Measurements from ENCODE around the gene STPG3. TPM values are rescaled to one million over a fixed set of nuclear protein-coding genes. Genes with fewer than 3 reads are reported as not detected.

Gene STPG3
- total and polyA plus RNA-seq, 2 of the 13 experiments (the other 11 are each of a cell fraction or from before 2014, with no cell fraction given): not detected

DNA sequence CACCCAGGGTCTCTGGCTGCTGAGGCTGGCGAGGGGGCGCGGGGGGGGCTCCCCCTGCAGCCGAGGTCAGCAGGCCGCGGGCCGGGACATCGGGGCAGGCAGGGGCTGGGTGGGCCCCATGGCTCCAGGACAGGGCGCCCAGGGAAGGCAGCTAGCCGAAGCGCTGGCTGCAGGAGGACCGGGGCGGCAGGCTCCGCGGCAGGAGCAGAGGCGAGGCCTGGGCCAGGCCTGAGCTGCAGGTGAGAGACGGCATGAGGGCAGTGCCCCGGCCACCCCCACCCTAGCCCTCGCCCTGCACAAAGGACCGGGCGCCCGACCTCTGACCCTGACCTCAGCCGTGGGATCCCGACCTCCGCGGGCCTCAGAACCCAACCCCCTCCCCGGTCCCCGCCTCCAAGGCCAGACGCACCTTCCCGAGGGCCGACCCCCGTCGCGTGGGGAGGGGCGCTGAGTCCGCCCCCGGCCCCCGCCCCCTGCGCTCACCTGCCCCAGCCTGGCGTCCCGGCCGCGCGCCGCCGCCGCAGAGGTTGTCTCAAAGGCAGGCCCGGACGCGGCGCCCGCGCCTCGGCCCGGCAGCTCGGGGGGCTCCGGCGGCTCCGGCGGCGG, 29.5 kb upstream of the STPG3 start (continued):
- TF ChIP-seq ZFP37 (CRISPR knock-in tag; IDR thresholded peaks at IDR 0.05; ENCODE audit: borderline replicate concordance) (no peak), MXD4 (CRISPR knock-in tag; IDR thresholded peaks at IDR 0.05) (peak; percentile 25; the same call in 1 of the 2 replicates), FIP1L1 (IDR thresholded peaks at IDR 0.05; ENCODE audit: borderline replicate concordance, insufficient read depth, low read depth, low read length) (no peak), RBM39 (IDR thresholded peaks at IDR 0.05; ENCODE audit: low read depth, low read length, poor library complexity, severe bottlenecking) (no peak), ZNF772 (CRISPR knock-in tag; IDR thresholded peaks at IDR 0.05) (no peak), ZNF225 (CRISPR knock-in tag; IDR thresholded peaks at IDR 0.05) (no peak), CBX5 (CRISPR knock-in tag; IDR thresholded peaks at IDR 0.05; ENCODE audit: borderline replicate concordance) (no peak), PHF20 (CRISPR knock-in tag; IDR thresholded peaks at IDR 0.05) (no peak), ZNF775 (CRISPR knock-in tag; IDR thresholded peaks at IDR 0.05; ENCODE audit: borderline replicate concordance) (no peak), SMYD3 (CRISPR knock-in tag; IDR thresholded peaks at IDR 0.05) (no peak)
- TF ChIP-seq, protein P1, sequence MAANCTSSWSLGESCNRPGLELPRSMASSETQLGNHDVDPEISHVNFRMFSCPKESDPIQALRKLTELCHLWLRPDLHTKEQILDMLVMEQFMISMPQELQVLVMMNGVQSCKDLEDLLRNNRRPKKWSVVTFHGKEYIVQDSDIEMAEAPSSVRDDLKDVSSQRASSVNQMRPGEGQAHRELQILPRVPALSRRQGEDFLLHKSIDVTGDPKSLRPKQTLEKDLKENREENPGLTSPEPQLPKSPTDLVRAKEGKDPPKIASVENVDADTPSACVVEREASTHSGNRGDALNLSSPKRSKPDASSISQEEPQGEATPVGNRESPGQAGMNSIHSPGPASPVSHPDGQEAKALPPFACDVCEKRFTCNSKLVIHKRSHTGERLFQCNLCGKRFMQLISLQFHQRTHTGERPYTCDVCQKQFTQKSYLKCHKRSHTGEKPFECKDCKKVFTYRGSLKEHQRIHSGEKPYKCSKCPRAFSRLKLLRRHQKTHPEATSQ (CRISPR knock-in tag; IDR thresholded peaks at IDR 0.05; ENCODE audit: borderline replicate concordance): no peak
- TF ChIP-seq, protein P2, sequence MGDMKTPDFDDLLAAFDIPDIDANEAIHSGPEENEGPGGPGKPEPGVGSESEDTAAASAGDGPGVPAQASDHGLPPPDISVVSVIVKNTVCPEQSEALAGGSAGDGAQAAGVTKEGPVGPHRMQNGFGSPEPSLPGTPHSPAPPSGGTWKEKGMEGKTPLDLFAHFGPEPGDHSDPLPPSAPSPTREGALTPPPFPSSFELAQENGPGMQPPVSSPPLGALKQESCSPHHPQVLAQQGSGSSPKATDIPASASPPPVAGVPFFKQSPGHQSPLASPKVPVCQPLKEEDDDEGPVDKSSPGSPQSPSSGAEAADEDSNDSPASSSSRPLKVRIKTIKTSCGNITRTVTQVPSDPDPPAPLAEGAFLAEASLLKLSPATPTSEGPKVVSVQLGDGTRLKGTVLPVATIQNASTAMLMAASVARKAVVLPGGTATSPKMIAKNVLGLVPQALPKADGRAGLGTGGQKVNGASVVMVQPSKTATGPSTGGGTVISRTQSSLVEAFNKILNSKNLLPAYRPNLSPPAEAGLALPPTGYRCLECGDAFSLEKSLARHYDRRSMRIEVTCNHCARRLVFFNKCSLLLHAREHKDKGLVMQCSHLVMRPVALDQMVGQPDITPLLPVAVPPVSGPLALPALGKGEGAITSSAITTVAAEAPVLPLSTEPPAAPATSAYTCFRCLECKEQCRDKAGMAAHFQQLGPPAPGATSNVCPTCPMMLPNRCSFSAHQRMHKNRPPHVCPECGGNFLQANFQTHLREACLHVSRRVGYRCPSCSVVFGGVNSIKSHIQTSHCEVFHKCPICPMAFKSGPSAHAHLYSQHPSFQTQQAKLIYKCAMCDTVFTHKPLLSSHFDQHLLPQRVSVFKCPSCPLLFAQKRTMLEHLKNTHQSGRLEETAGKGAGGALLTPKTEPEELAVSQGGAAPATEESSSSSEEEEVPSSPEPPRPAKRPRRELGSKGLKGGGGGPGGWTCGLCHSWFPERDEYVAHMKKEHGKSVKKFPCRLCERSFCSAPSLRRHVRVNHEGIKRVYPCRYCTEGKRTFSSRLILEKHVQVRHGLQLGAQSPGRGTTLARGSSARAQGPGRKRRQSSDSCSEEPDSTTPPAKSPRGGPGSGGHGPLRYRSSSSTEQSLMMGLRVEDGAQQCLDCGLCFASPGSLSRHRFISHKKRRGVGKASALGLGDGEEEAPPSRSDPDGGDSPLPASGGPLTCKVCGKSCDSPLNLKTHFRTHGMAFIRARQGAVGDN (CRISPR knock-in tag; IDR thresholded peaks at IDR 0.05): peak; percentile 77
- TF ChIP-seq, protein P3, sequence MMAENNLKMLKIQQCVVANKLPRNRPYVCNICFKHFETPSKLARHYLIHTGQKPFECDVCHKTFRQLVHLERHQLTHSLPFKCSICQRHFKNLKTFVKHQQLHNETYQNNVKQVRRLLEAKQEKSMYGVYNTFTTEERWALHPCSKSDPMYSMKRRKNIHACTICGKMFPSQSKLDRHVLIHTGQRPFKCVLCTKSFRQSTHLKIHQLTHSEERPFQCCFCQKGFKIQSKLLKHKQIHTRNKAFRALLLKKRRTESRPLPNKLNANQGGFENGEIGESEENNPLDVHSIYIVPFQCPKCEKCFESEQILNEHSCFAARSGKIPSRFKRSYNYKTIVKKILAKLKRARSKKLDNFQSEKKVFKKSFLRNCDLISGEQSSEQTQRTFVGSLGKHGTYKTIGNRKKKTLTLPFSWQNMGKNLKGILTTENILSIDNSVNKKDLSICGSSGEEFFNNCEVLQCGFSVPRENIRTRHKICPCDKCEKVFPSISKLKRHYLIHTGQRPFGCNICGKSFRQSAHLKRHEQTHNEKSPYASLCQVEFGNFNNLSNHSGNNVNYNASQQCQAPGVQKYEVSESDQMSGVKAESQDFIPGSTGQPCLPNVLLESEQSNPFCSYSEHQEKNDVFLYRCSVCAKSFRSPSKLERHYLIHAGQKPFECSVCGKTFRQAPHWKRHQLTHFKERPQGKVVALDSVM (CRISPR knock-in tag; IDR thresholded peaks at IDR 0.05): 0 out of 2 replicates have a peak, but pooled peaks have one; percentile 14
- TF ChIP-seq, protein P4, sequence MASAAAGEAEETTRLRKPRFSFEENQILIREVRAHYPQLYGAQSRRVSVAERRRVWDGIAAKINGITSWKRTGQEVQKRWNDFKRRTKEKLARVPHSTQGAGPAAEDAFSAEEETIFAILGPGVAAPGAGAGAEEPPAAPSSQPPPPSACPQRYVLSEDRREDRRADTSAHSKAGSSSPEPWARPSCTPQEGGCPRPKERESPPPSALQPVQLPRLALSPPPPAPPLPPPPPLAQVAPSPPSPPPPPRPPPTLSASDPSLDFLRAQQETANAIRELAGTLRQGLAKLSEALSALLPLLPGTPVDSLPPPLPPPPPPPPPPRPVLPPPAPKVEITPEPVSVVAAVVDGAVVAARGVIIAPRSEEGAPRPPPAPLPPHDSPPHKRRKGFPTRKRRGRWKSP (CRISPR knock-in tag; IDR thresholded peaks at IDR 0.05): no peak
- TF ChIP-seq, protein P5, sequence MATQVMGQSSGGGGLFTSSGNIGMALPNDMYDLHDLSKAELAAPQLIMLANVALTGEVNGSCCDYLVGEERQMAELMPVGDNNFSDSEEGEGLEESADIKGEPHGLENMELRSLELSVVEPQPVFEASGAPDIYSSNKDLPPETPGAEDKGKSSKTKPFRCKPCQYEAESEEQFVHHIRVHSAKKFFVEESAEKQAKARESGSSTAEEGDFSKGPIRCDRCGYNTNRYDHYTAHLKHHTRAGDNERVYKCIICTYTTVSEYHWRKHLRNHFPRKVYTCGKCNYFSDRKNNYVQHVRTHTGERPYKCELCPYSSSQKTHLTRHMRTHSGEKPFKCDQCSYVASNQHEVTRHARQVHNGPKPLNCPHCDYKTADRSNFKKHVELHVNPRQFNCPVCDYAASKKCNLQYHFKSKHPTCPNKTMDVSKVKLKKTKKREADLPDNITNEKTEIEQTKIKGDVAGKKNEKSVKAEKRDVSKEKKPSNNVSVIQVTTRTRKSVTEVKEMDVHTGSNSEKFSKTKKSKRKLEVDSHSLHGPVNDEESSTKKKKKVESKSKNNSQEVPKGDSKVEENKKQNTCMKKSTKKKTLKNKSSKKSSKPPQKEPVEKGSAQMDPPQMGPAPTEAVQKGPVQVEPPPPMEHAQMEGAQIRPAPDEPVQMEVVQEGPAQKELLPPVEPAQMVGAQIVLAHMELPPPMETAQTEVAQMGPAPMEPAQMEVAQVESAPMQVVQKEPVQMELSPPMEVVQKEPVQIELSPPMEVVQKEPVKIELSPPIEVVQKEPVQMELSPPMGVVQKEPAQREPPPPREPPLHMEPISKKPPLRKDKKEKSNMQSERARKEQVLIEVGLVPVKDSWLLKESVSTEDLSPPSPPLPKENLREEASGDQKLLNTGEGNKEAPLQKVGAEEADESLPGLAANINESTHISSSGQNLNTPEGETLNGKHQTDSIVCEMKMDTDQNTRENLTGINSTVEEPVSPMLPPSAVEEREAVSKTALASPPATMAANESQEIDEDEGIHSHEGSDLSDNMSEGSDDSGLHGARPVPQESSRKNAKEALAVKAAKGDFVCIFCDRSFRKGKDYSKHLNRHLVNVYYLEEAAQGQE (IDR thresholded peaks at IDR 0.05; ENCODE audit: borderline replicate concordance in 1 of 2, low read depth in 1 of 2, low read length in 2 of 2): no peak

Measured in HepG2 (cell line).